Mammary epithelial cell (primary cell): ENCODE measurements around the gene DIS3L.

Experiments used
- CTCF ChIP-seq, 2 donors: IDR thresholded peaks in 1 of 2; conservative IDR thresholded peaks in 1 of 2; 2 replicates each; pipeline ENCODE4 v1.5.1; 2011 to 2012; ENCODE audit warnings: inconsistent platforms in 2 of 2, low read length in 2 of 2, mild to moderate bottlenecking in 2 of 2, control low read depth in 1 of 2, low read depth in 1 of 2; ENCODE audit not compliant: insufficient read depth in 1 of 2; ENCODE audit errors: extremely low read depth in 1 of 2
- EZH2 ChIP-seq: IDR thresholded peaks from 2 replicates; pipeline ENCODE4 v1.6.1; 2012; ENCODE audit warnings: low read length, inconsistent platforms, borderline replicate concordance

GRCh38 chr15:66298803-66299251, 5.5 kb downstream of the DIS3L start:
- TF ChIP-seq CTCF (conservative IDR thresholded peaks at IDR 0.05 in 1 of 2, IDR thresholded peaks at IDR 0.05 in 1 of 2; ENCODE audit: extremely low read depth in 1 of 2, insufficient read depth in 1 of 2, low read depth in 1 of 2, low read length in 2 of 2), result no peak
- TF ChIP-seq EZH2, result no peak
